Bronchial epithelial cell (primary cell): ENCODE data around the gene AFP. TPM values are rescaled to one million over a fixed set of nuclear protein-coding genes. Genes with fewer than 3 reads are reported as not detected.

Experiments
- DNase-seq: peaks from one replicate; pipeline ENCODE4 v3.0.0-alpha.2; 2010; ENCODE audit warnings: low read depth
- FAIRE-seq: peaks from 2 replicates; lab custom pipeline; 2011; peaks lifted over from hg19 to GRCh38; lab: Jason Lieb, UNC
- H3K27me3 ChIP-seq: 2 replicates; pipeline ENCODE4 v1.5.1; 2011; ENCODE audit warnings: low read length; ENCODE audit not compliant: control insufficient read depth, insufficient read depth
- H3K36me3 ChIP-seq: 2 replicates; pipeline ENCODE4 v1.5.1; 2011; ENCODE audit warnings: low read length; ENCODE audit not compliant: control insufficient read depth, insufficient read depth
- H3K4me3 ChIP-seq: 2 replicates; pipeline ENCODE4 v1.5.1; 2011; ENCODE audit warnings: mild to moderate bottlenecking, low read depth, low read length, control low read depth
- total RNA-seq: library from RNA; depleted of rRNA; stranded (reverse); fragments of >200 nt; gene quantifications from 2 replicates; pipeline ENCODE4 v1.2.1, GENCODE V29; 2014
- TF ChIP-seq, protein P1 (sequence below): IDR thresholded peaks from 2 replicates; pipeline ENCODE4 v1.5.1; 2011; ENCODE audit warnings: mild to moderate bottlenecking, moderate library complexity, low read length, control low read depth, inconsistent platforms; ENCODE audit not compliant: insufficient read depth, severe bottlenecking

Gene AFP
- total RNA-seq, 1 donor from 2014 or later: not detected

DNA sequence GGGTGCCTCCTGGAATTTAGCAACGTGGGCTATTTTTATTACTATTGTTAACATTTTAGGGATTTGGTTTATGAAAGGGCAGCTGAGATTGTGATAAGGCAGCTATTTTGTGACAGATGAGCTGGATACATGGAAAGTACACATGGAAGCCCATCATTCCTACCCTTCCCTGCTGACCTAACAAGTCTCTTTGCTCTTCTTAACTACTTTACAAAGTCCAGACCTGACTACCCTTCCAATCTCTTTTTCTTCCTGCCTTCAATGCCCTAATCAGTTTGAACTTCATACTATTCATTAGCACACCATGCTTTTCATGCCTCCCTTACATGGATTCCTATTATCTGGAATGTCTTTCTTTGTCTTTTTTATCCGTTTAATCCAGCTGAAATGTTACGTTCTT is 9.4 kb upstream of the AFP start:
- Histone ChIP-seq H3K27me3 (no peaks in the 10 kb centered on the region), H3K36me3 (no peaks in the 10 kb centered on the region), H3K4me3 (no peak overlapping the region)
- TF ChIP-seq, protein P1, sequence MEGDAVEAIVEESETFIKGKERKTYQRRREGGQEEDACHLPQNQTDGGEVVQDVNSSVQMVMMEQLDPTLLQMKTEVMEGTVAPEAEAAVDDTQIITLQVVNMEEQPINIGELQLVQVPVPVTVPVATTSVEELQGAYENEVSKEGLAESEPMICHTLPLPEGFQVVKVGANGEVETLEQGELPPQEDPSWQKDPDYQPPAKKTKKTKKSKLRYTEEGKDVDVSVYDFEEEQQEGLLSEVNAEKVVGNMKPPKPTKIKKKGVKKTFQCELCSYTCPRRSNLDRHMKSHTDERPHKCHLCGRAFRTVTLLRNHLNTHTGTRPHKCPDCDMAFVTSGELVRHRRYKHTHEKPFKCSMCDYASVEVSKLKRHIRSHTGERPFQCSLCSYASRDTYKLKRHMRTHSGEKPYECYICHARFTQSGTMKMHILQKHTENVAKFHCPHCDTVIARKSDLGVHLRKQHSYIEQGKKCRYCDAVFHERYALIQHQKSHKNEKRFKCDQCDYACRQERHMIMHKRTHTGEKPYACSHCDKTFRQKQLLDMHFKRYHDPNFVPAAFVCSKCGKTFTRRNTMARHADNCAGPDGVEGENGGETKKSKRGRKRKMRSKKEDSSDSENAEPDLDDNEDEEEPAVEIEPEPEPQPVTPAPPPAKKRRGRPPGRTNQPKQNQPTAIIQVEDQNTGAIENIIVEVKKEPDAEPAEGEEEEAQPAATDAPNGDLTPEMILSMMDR: no peak
- no peak for FAIRE-seq
- no peak for DNase-seq

DNA sequence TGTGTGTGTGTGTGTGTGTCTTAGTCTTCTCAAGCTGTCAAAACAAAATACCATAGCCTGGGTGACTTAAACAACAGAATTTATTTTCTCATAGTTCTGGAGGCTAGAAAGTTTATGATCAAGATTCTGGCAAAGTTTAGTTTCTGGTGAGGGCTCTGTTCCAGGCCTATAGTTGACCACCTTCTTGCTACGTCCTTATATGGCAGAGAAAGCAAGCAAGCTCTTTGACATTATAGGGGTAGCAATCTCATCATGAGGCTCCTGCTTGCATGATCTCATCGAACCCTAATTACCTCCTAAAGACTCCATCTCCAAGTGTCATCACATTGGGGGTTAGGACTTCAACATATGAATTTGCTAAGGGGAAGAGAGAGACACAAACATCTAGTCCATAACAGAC is 6.9 kb upstream of the AFP start:
- DNase-seq (no peak), FAIRE-seq (no peak)
- TF ChIP-seq, protein P1: no peak
- Histone ChIP-seq H3K4me3 (no peak overlapping the region), H3K36me3 (no peaks in the 10 kb centered on the region), H3K27me3 (no peaks in the 10 kb centered on the region)

DNA sequence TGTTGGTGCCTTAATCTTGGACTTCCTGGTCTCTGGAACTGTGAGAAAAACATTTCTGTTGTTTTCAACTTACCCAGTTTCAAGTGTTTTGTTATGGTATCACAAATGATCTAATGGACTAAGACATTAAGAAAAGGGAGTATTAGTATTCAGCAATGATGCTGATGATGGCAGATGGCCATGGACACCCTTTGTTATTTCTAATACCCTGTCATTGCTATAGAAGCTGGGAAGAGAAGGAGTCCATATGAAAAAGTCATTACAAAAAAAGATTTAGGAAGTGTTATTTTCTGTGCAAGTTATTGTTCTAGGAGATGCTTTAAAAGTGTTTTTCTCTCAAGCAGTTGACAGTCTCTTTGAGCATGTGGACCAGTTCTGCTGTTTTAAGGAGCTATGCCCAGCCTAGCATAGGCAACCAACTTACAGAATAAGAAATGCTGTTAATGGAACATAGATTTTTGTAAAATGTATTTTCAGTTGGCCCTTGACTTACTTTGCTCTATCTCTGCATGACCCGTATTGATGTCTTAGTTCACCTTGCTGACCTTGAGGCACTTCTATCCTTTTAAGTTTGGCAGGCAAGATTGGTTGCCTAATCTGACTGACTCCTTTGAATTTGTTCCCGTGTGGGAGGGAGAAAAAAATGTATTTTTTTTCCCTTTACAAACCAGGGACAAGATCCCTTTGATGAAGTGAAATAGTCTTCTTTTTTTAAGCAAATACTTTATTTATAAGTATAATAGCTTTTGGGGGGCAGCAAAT is 6.0 kb upstream of the AFP start:
- DNase-seq (no peak), FAIRE-seq (no peak)
- H3K4me3 ChIP-seq: no peak overlapping the region
- no peaks in the 10 kb centered on the region for H3K27me3 ChIP-seq
- TF ChIP-seq, protein P1: no peak
- H3K36me3 ChIP-seq: no peaks in the 10 kb centered on the region

DNA sequence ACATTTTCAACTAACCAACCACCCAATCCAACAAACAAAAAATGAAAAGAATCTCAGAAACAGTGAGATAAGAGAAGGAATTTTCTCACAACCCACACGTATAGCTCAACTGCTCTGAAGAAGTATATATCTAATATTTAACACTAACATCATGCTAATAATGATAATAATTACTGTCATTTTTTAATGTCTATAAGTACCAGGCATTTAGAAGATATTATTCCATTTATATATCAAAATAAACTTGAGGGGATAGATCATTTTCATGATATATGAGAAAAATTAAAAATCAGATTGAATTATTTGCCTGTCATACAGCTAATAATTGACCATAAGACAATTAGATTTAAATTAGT is 4.2 kb upstream of the AFP start:
- Histone ChIP-seq H3K27me3 (no peaks in the 10 kb centered on the region), H3K36me3 (no peaks in the 10 kb centered on the region), H3K4me3 (no peak overlapping the region)
- DNase-seq (no peak), FAIRE-seq (no peak)
- TF ChIP-seq, protein P1: no peak

DNA sequence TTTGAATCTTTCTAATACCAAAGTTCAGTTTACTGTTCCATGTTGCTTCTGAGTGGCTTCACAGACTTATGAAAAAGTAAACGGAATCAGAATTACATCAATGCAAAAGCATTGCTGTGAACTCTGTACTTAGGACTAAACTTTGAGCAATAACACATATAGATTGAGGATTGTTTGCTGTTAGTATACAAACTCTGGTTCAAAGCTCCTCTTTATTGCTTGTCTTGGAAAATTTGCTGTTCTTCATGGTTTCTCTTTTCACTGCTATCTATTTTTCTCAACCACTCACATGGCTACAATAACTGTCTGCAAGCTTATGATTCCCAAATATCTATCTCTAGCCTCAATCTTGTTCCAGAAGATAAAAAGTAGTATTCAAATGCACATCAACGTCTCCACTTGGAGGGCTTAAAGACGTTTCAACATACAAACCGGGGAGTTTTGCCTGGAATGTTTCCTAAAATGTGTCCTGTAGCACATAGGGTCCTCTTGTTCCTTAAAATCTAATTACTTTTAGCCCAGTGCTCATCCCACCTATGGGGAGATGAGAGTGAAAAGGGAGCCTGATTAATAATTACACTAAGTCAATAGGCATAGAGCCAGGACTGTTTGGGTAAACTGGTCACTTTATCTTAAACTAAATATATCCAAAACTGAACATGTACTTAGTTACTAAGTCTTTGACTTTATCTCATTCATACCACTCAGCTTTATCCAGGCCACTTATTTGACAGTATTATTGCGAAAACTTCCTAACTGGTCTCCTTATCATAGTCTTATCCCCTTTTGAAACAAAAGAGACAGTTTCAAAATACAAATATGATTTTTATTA is 3.6 kb upstream of the AFP start:
- no peak overlapping the region for H3K4me3 ChIP-seq
- no peaks in the 10 kb centered on the region for H3K27me3 ChIP-seq

More for the DNA sequence above, 3.6 kb upstream of the AFP start:
- no peak for FAIRE-seq
- DNase-seq: no peak
- TF ChIP-seq, protein P1: no peak
- no peaks in the 10 kb centered on the region for H3K36me3 ChIP-seq
